HEK293 (cell line): ENCODE data around the gene NFKB1.
A peak's percentile ranks its signal among the peaks of the same experiment; 100 is the strongest.

Source experiments
- CTCF ChIA-PET: fragments of 350-600 bp; formaldehyde crosslinking; extraction: SDS; loops from one replicate; lab custom pipeline; 2021; ENCODE audit warnings: antibody characterized with exemption; lab: Yijun Ruan, JAX
- POLR2A ChIA-PET: fragments of 300-600 bp; formaldehyde crosslinking; extraction: SDS; loops from one replicate; lab custom pipeline; 2020; ENCODE audit warnings: antibody characterized with exemption, inconsistent platforms; lab: Yijun Ruan, JAX
- H3K27ac ChIP-seq: fragments of 200-500 bp; sonication (Bioruptor generic); 2 replicates; pipeline ENCODE4 v1.5.1; 2014; ENCODE audit warnings: low read depth, low read length, control low read depth, inconsistent platforms; ENCODE audit errors: extremely low read depth
- H3K36me3 ChIP-seq, 2 experiments: fragments of 200-500 bp in 1 of 2; sonication (Bioruptor generic) in 1 of 2; 1 replicate in 1 of 2; 2 replicates in 1 of 2; pipeline ENCODE4 v1.5.1; 2014 to 2017; ENCODE audit warnings: inconsistent platforms in 2 of 2, low read length in 2 of 2; ENCODE audit not compliant: control insufficient read depth in 2 of 2, insufficient read depth in 1 of 2
- H3K4me1 ChIP-seq: fragments of 200-500 bp; sonication (Bioruptor generic); 2 replicates; pipeline ENCODE4 v1.5.1; 2014; ENCODE audit warnings: mild to moderate bottlenecking, low read length, inconsistent platforms; ENCODE audit not compliant: control insufficient read depth, insufficient read depth
- H3K4me3 ChIP-seq: 2 replicates; pipeline ENCODE4 v1.5.1; 2011; ENCODE audit warnings: low read depth, mild to moderate bottlenecking, control low read depth, low read length, moderate library complexity
- H3K9me3 ChIP-seq: fragments of 200-500 bp; sonication (Bioruptor generic); 2 replicates; pipeline ENCODE4 v1.5.1; 2014; ENCODE audit warnings: low read depth, low read length, inconsistent platforms; ENCODE audit not compliant: control insufficient read depth, insufficient read depth
- HOXC10 ChIP-seq: sonication (generic); formaldehyde crosslinking; IDR thresholded peaks from 2 replicates; pipeline ENCODE4 v1.8.1; 2023; ENCODE audit warnings: mild to moderate bottlenecking, missing genetic modification reagents
- KLF17 ChIP-seq: fragments of 450-650 bp; formaldehyde crosslinking; IDR thresholded peaks from 2 replicates; pipeline ENCODE4 v1.5.1; 2016; ENCODE audit warnings: missing biosample characterization, missing genetic modification characterization
- KLF7 ChIP-seq: fragments of 450-650 bp; formaldehyde crosslinking; IDR thresholded peaks from 2 replicates; pipeline ENCODE4 v1.5.1; 2016; ENCODE audit warnings: missing biosample characterization, missing genetic modification characterization, borderline replicate concordance
- REST ChIP-seq: fragments of 450-650 bp; formaldehyde crosslinking; IDR thresholded peaks from 2 replicates; pipeline ENCODE4 v1.5.1; 2016; ENCODE audit warnings: missing biosample characterization, missing genetic modification characterization
- SP7 ChIP-seq: fragments of 450-650 bp; formaldehyde crosslinking; IDR thresholded peaks from 2 replicates; pipeline ENCODE4 v1.5.1; 2016; ENCODE audit warnings: missing biosample characterization, missing genetic modification characterization
- ZBTB11 ChIP-seq: fragments of 450-650 bp; formaldehyde crosslinking; conservative IDR thresholded peaks from 2 replicates; pipeline ENCODE4 v1.5.1; 2016; ENCODE audit warnings: low read depth, missing biosample characterization, missing genetic modification characterization
- ZEB2 ChIP-seq: fragments of 450-650 bp; formaldehyde crosslinking; IDR thresholded peaks from 2 replicates; pipeline ENCODE4 v1.5.1; 2016; ENCODE audit warnings: missing biosample characterization, missing genetic modification characterization
- ZNF146 ChIP-seq: fragments of 450-650 bp; formaldehyde crosslinking; IDR thresholded peaks from 2 replicates; pipeline ENCODE4 v1.5.1; 2016; ENCODE audit warnings: missing biosample characterization, missing genetic modification characterization
- ZNF148 ChIP-seq: fragments of 450-650 bp; formaldehyde crosslinking; IDR thresholded peaks from 2 replicates; pipeline ENCODE4 v1.5.0; 2017; ENCODE audit warnings: missing biosample characterization, missing genetic modification characterization, borderline replicate concordance
- ZNF169 ChIP-seq: fragments of 450-650 bp; formaldehyde crosslinking; IDR thresholded peaks from 2 replicates; pipeline ENCODE4 v1.5.1; 2016; ENCODE audit warnings: missing biosample characterization, missing genetic modification characterization
- ZNF404 ChIP-seq: fragments of 450-650 bp; formaldehyde crosslinking; IDR thresholded peaks from 2 replicates; pipeline ENCODE4 v1.5.1; 2017; ENCODE audit warnings: missing biosample characterization, missing genetic modification characterization
- ZNF544 ChIP-seq: fragments of 450-650 bp; formaldehyde crosslinking; IDR thresholded peaks from 2 replicates; pipeline ENCODE4 v1.5.0; 2017; ENCODE audit warnings: missing biosample characterization, missing genetic modification characterization
- ZNF664 ChIP-seq: fragments of 450-650 bp; formaldehyde crosslinking; IDR thresholded peaks from 2 replicates; pipeline ENCODE4 v1.5.1; 2016; ENCODE audit warnings: missing biosample characterization, missing genetic modification characterization
- ZNF707 ChIP-seq: fragments of 450-650 bp; formaldehyde crosslinking; IDR thresholded peaks from 2 replicates; pipeline ENCODE4 v1.5.1; 2016; ENCODE audit warnings: missing biosample characterization, missing genetic modification characterization
- ZNF791 ChIP-seq: fragments of 450-650 bp; formaldehyde crosslinking; IDR thresholded peaks from 2 replicates; pipeline ENCODE4 v1.5.1; 2016; ENCODE audit warnings: missing biosample characterization, missing genetic modification characterization

NFKB1 gene

DNA sequence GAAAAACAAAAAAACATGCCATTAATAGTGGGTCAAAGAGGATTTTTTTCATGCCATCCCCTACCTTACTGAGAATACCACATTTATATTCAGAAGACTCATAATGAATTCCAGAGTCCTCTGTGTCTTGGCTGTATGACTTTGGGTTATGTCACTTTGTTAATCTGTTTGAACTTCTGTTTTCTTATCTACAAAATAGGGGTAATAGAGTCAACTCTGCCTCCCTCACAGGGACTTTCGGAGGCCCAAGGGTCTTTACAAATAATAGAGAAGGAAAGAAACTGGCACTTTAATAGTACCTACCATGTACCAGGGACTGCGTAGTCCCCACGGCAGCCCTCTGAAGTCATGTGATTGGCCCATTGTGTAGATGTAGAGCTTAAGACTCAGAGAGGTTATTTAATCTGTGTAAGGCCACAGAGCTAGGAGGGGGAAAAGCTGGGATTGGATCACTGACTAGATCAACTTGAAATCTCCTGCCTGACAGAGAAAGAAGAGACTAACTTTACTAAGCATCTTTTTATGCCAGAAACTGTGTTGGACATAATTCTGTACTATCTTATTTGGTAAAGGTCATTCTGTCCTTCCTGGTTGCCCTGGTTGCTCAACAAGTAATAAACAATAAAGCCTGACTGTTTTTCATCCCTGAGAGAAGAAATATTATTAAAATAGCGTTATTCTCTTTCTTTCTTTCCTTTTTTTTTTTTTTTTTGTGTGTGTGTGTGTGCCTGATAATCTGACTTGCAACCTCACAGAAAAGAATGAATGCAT is 59.6 kb downstream of the NFKB1 start:
- H3K4me3 ChIP-seq: no peak overlapping the region
- H3K36me3 ChIP-seq: no peaks in the 10 kb centered on the region
- H3K27ac ChIP-seq: no peak overlapping the region
- no peaks in the 10 kb centered on the region for H3K4me1 ChIP-seq
- no peaks in the 10 kb centered on the region for H3K9me3 ChIP-seq
- POLR2A ChIA-PET: no interaction called here
- CTCF ChIA-PET: no interaction called here
- TF ChIP-seq ZBTB11 (tag by site-specific recombination): no peak

DNA sequence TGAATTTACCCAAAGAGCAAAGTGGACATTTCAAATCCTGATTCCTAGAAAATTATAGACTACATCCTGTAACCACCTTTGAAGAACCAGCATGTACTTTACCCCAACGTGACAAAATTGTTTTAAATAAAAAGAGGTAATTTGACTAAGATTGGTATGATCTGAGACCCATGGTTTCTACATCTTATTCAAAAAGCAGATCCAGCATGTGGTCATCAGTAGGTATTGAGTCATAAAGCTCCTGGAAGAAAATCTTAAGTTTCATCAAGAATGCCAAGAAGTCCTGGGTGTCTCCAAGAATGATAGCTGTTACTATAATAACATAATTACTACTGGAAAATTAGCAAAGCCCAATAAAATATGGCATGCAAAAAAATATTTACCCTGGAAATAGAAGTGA is 61.8 kb downstream of the NFKB1 start:
- Histone ChIP-seq H3K4me3 (no peak overlapping the region), H3K9me3 (no peaks in the 10 kb centered on the region), H3K27ac (no peak overlapping the region), H3K36me3 (no peaks in the 10 kb centered on the region), H3K4me1 (no peaks in the 10 kb centered on the region)
- ChIA-PET CTCF (interaction anchor here (0.6 kb wide), 1 partner anchor 9 kb away, joined by 3 read pairs; no protein-coding TSS in a partner anchor), POLR2A (no interaction called here)
- no peak for TF ChIP-seq KLF17 (tag by site-specific recombination)
- no peak for TF ChIP-seq ZEB2
- TF ChIP-seq ZNF169 (tag by site-specific recombination): no peak
- TF ChIP-seq KLF7 (tag by site-specific recombination): no peak
- no peak for TF ChIP-seq REST (tag by site-specific recombination)
- TF ChIP-seq ZNF544 (tag by site-specific recombination): no peak
- no peak for TF ChIP-seq ZNF146

DNA sequence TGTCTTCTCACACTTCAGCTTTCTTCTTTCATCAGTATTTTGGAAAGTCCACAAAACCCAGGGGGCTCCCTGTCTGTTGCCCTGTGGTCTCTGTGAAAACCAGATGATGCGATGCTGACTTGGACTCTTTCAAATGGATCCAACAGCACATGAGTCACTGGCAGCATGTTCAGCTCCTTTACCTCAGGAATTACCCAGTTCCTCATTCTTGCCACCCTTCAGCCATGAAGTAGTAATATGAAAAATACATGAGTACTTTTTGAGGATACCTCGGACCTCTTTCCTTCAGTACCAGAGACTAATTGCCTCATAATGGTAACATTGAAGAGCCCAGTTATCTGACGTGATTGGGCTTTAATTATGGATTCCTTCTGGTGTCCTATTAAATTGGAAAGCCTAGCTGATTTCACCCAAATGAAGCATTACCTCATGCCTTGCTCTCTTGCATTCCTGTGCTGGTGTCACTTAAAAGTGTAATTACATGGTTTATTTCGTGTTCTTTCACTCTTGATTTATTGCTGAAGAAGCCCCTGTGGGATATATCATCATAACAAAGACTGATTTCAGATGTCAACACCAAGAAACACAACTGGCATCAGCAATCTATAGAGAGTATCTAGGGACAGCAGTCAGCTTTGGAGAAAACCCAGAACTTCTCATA is 63.4 kb downstream of the NFKB1 start:
- no peaks in the 10 kb centered on the region for H3K36me3 ChIP-seq
- POLR2A ChIA-PET: no interaction called here
- H3K27ac ChIP-seq: no peak overlapping the region
- H3K4me3 ChIP-seq: no peak overlapping the region
- CTCF ChIA-PET: no interaction called here
- H3K4me1 ChIP-seq: no peaks in the 10 kb centered on the region
- H3K9me3 ChIP-seq: no peaks in the 10 kb centered on the region
- no peak for TF ChIP-seq ZNF404 (tag by site-specific recombination)
- no peak for TF ChIP-seq ZNF664 (tag by site-specific recombination)
- no peak for TF ChIP-seq HOXC10 (CRISPR knock-in tag)
- TF ChIP-seq ZNF707 (tag by site-specific recombination): no peak
- peak; percentile 74 for TF ChIP-seq SP7 (tag by site-specific recombination)
- no peak for TF ChIP-seq ZNF148 (tag by site-specific recombination)
- no peak for TF ChIP-seq ZNF791
